Measurements from ENCODE around the gene ZFYVE1. TPM values are rescaled to one million over a fixed set of nuclear protein-coding genes. Genes with fewer than 3 reads are reported as not detected.
"Not testable (repeated sequence)": the region's sequence is repeated elsewhere in the genome, so short reads cannot be mapped to it uniquely, and the experiment has no call there.

Gene ZFYVE1
- total RNA-seq, 1 experiment from 2014 or later = 13.3 TPM

- no peak overlapping the region for H3K4me3 Mint-ChIP-seq (ENCODE audit: unreplicated experiment)
- H3K4me1 Mint-ChIP-seq (ENCODE audit: insufficient read depth, unreplicated experiment) = peaks cover 9% of the 10 kb centered on the region
- H3K27me3 Mint-ChIP-seq (ENCODE audit: insufficient read depth, unreplicated experiment) = no peaks in the 10 kb centered on the region
- intact Hi-C loops (cut with micrococcal nuclease) = no loop called here
- POLR2A ChIA-PET = interaction anchor here (1.2 kb wide), 1 partner anchor 44 kb away, joined by 5 read pairs; the partner anchor contains the start of gene RBM25
- DNase-seq (ENCODE audit: unreplicated experiment) = no peak
- TF ChIP-seq CTCF (IDR thresholded peaks at IDR 0.05; ENCODE audit: unreplicated experiment) = no peak
- no TSS peak for BruUV-seq (replicated peaks)
- no peak overlapping the region for H3K27ac Mint-ChIP-seq (ENCODE audit: low read depth, unreplicated experiment)
- H3K36me3 Mint-ChIP-seq (ENCODE audit: insufficient read depth, unreplicated experiment) = peaks cover 56% of the 10 kb centered on the region
- CTCF ChIA-PET = interaction anchor here (0.6 kb wide), 1 partner anchor 498 kb away, joined by 3 read pairs; no protein-coding TSS in a partner anchor
- H3K9me3 Mint-ChIP-seq (ENCODE audit: unreplicated experiment) = no peaks in the 10 kb centered on the region
These were observed 12.8 kb downstream of the ZFYVE1 start for GRCh38 chr14:73014105-73014504.

- H3K9me3 Mint-ChIP-seq (ENCODE audit: unreplicated experiment); BruUV-seq (replicated peaks); H3K27ac Mint-ChIP-seq (ENCODE audit: low read depth, unreplicated experiment); H3K4me3 Mint-ChIP-seq (ENCODE audit: unreplicated experiment); DNase-seq (ENCODE audit: unreplicated experiment); H3K4me1 Mint-ChIP-seq (ENCODE audit: insufficient read depth, unreplicated experiment); intact Hi-C loops (cut with micrococcal nuclease); H3K27me3 Mint-ChIP-seq (ENCODE audit: insufficient read depth, unreplicated experiment): not testable (repeated sequence)
- CTCF ChIA-PET = interaction anchor here (0.6 to 2.3 kb wide), 3 partner anchors 62 to 570 kb away, joined by 3 to 5 read pairs (median 3); no protein-coding TSS in a partner anchor
- peaks cover 45% of the 10 kb centered on the region for H3K36me3 Mint-ChIP-seq (ENCODE audit: insufficient read depth, unreplicated experiment)
- POLR2A ChIA-PET = interaction anchor here (1.0 kb wide), 1 partner anchor 47 kb away, joined by 3 read pairs; the partner anchor contains the start of gene RBM25
These were observed 15.7 kb downstream of the ZFYVE1 start for GRCh38 chr14:73011189-73011588.

GRCh38 chr14:73008501-73008900 lies 18.4 kb downstream of the ZFYVE1 start:
- H3K9me3 Mint-ChIP-seq (ENCODE audit: unreplicated experiment) = no peaks in the 10 kb centered on the region
- H3K4me1 Mint-ChIP-seq (ENCODE audit: insufficient read depth, unreplicated experiment) = no peaks in the 10 kb centered on the region
- no peaks in the 10 kb centered on the region for H3K27me3 Mint-ChIP-seq (ENCODE audit: insufficient read depth, unreplicated experiment)
- ChIA-PET POLR2A (interaction anchor here (0.7 to 1.0 kb wide), 2 partner anchors 17 to 51 kb away, joined by 3 to 5 read pairs; no protein-coding TSS in a partner anchor), CTCF (interaction anchor here (0.6 kb wide), 1 partner anchor 1290 kb away, joined by 4 read pairs; no protein-coding TSS in a partner anchor)
- BruUV-seq (replicated peaks) = no TSS peak
- intact Hi-C loops (cut with micrococcal nuclease) = no loop called here
- TF ChIP-seq CTCF (IDR thresholded peaks at IDR 0.05; ENCODE audit: unreplicated experiment) = no peak
- H3K27ac Mint-ChIP-seq (ENCODE audit: low read depth, unreplicated experiment) = no peak overlapping the region
- H3K4me3 Mint-ChIP-seq (ENCODE audit: unreplicated experiment) = no peak overlapping the region
- peaks cover 42% of the 10 kb centered on the region for H3K36me3 Mint-ChIP-seq (ENCODE audit: insufficient read depth, unreplicated experiment)
- DNase-seq (ENCODE audit: unreplicated experiment) = no peak

- BruUV-seq (replicated peaks) = no TSS peak
- DNase-seq (ENCODE audit: unreplicated experiment) = no peak
- CTCF ChIA-PET = no interaction called here
- Mint-ChIP-seq H3K4me3 (ENCODE audit: unreplicated experiment) (no peak overlapping the region), H3K4me1 (ENCODE audit: insufficient read depth, unreplicated experiment) (no peaks in the 10 kb centered on the region), H3K27me3 (ENCODE audit: insufficient read depth, unreplicated experiment) (no peaks in the 10 kb centered on the region), H3K36me3 (ENCODE audit: insufficient read depth, unreplicated experiment) (peaks cover 43% of the 10 kb centered on the region), H3K27ac (ENCODE audit: low read depth, unreplicated experiment) (no peak overlapping the region), H3K9me3 (ENCODE audit: unreplicated experiment) (no peaks in the 10 kb centered on the region)
- no peak for TF ChIP-seq CTCF (IDR thresholded peaks at IDR 0.05; ENCODE audit: unreplicated experiment)
- POLR2A ChIA-PET = interaction anchor here (0.6 to 1.0 kb wide), 2 partner anchors 51 to 582 kb away, joined by 3 to 5 read pairs; no protein-coding TSS in a partner anchor
- intact Hi-C loops (cut with micrococcal nuclease) = no loop called here
These were observed 19.1 kb downstream of the ZFYVE1 start for GRCh38 chr14:73007835-73008234.

- BruUV-seq (replicated peaks); H3K9me3 Mint-ChIP-seq (ENCODE audit: unreplicated experiment); H3K4me3 Mint-ChIP-seq (ENCODE audit: unreplicated experiment); H3K27me3 Mint-ChIP-seq (ENCODE audit: insufficient read depth, unreplicated experiment); DNase-seq (ENCODE audit: unreplicated experiment); intact Hi-C loops (cut with micrococcal nuclease); H3K4me1 Mint-ChIP-seq (ENCODE audit: insufficient read depth, unreplicated experiment); H3K27ac Mint-ChIP-seq (ENCODE audit: low read depth, unreplicated experiment): not testable (repeated sequence)
- ChIA-PET CTCF (interaction anchor here (0.5 to 1.3 kb wide), 2 partner anchors 46 to 359 kb away, joined by 3 to 4 read pairs; no protein-coding TSS in a partner anchor), POLR2A (interaction anchor here (0.6 to 1.3 kb wide), 2 partner anchors 21 to 54 kb away, joined by 3 to 4 read pairs; partner anchors contain the start of gene RBM25)
- peaks cover 32% of the 10 kb centered on the region for H3K36me3 Mint-ChIP-seq (ENCODE audit: insufficient read depth, unreplicated experiment)
These were observed 22.3 kb downstream of the ZFYVE1 start for GRCh38 chr14:73004641-73005040.

All from MCF 10A (cell line).